Endodermal cell (in vitro differentiated cells): ENCODE measurements around the gene SORCS2. TPM values are rescaled to one million over a fixed set of nuclear protein-coding genes. Genes with fewer than 3 reads are reported as not detected.
A peak's percentile ranks its signal among the peaks of the same experiment; 100 is the strongest.

Experiments
- DNase-seq: peaks from one replicate; pipeline ENCODE4 v3.0.0-alpha.2; 2017
- H3K27ac ChIP-seq: 2 replicates; pipeline ENCODE4 v1.5.1; 2013; ENCODE audit warnings: mild to moderate bottlenecking, low read depth, low read length, moderate library complexity
- H3K27me3 ChIP-seq: 2 replicates; pipeline ENCODE4 v1.6.1; 2013; ENCODE audit warnings: mild to moderate bottlenecking, low read length, moderate library complexity; ENCODE audit not compliant: insufficient read depth, control insufficient read depth, poor library complexity, severe bottlenecking
- H3K36me3 ChIP-seq: 2 replicates; pipeline ENCODE4 v1.7.0; 2013; ENCODE audit warnings: mild to moderate bottlenecking, low read length, moderate library complexity; ENCODE audit not compliant: control insufficient read depth, insufficient read depth
- H3K4me1 ChIP-seq: one replicate; pipeline ENCODE4 v1.7.0; 2013; ENCODE audit warnings: low read length; ENCODE audit not compliant: control insufficient read depth, insufficient read depth
- H3K4me3 ChIP-seq: 2 replicates; pipeline ENCODE4 v1.5.1; 2013; ENCODE audit warnings: mild to moderate bottlenecking, low read length, moderate library complexity
- H3K9ac ChIP-seq: 2 replicates; pipeline ENCODE4 v1.6.1; 2013; ENCODE audit warnings: mild to moderate bottlenecking, low read length, moderate library complexity; ENCODE audit not compliant: poor library complexity, severe bottlenecking; ENCODE audit errors: extremely low read depth
- H3K9me3 ChIP-seq: 2 replicates; pipeline ENCODE4 v1.6.1; 2013; ENCODE audit warnings: mild to moderate bottlenecking, low read length, moderate library complexity; ENCODE audit not compliant: control insufficient read depth
- H3K27ac Mint-ChIP-seq: 2 replicates; pipeline ENCODE4 v1.8.0; 2020; ENCODE audit warnings: mixed read lengths
- H3K27me3 Mint-ChIP-seq: 2 replicates; pipeline ENCODE4 v1.8.0; 2021; ENCODE audit warnings: mild to moderate bottlenecking, mixed read lengths; ENCODE audit not compliant: insufficient read depth
- H3K36me3 Mint-ChIP-seq: 2 replicates; pipeline ENCODE4 v1.8.0; 2020; ENCODE audit warnings: low read depth, mixed read lengths
- H3K4me1 Mint-ChIP-seq: 2 replicates; pipeline ENCODE4 v1.8.0; 2020; ENCODE audit warnings: mixed read lengths
- H3K4me3 Mint-ChIP-seq: 2 replicates; pipeline ENCODE4 v1.8.0; 2020; ENCODE audit warnings: mild to moderate bottlenecking, moderate library complexity, mixed read lengths
- H3K9me3 Mint-ChIP-seq: 2 replicates; pipeline ENCODE4 v1.8.0; 2020; ENCODE audit warnings: mild to moderate bottlenecking, mixed read lengths
- WGBS, 2 experiments: methylation state at CpG; one replicate each; pipeline versions ENCODE4 v1.1.5 to v1.1.7; 2013; ENCODE audit warnings: missing lambda C conversion rate in 2 of 2, mixed read lengths in 1 of 2; ENCODE audit not compliant: insufficient coverage in 1 of 2, insufficient read length in 1 of 2; 5-methylcytosine and 5-hydroxymethylcytosine counted together
- total RNA-seq, 2 donors: library from RNA; stranded (reverse); fragmentation: NEBNext Ultra II Directional in 1 of 2; extraction: Animal tissue kit (Norgen Biotek cat#: 25700) in 1 of 2; gene quantifications; 2 replicates in 1 of 2; 3 replicates in 1 of 2; pipeline ENCODE4 v1.2.1, GENCODE V29; 2021
- TF ChIP-seq, protein P1 (sequence below): fragments of 200-600 bp; sonication (generic); conservative IDR thresholded peaks from 2 replicates; pipeline ENCODE4 v1.5.0; 2021; ENCODE audit warnings: antibody characterized with exemption, mild to moderate bottlenecking

SORCS2 gene
- total RNA-seq, 2 donors from 2014 or later: 1.4 to 1.9 TPM

DNA sequence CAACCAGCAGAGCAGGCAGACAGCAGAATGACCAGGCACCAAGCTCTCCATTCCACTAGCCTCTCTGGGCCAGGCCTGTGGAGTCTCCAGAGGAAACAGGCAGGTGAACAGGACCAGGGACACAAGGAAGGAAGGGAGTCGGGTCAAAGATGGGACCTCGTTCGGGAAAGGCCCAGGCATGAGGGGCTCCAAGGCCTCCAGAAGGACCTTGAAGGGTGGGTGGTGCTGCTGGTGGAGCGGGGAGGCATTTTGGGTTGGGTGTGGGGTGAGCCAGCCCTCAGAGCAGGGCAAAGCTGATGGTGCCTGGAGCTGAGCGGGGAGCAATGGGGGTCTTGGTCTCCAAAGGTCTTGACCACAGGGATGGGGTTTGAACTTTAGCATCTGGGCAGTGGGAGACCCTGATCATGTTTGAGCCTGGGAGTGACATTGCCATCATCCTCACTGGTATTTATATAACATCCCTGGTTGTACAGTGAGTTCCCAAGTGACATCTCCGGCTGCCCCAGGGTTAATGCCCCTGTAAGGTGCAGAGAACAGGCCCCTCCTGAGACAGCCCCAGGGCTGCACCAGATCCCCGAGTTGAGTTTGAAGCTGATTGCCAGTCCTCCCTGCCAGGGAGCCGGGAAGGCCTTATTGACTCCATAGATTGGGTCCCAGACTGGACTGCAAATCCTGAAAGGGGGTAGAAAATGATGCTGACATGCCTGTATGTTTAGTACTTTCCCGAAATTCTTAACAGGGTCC, 189.7 kb downstream of the SORCS2 start:
- no peak overlapping the region for H3K27ac Mint-ChIP-seq
- TF ChIP-seq, protein P1, sequence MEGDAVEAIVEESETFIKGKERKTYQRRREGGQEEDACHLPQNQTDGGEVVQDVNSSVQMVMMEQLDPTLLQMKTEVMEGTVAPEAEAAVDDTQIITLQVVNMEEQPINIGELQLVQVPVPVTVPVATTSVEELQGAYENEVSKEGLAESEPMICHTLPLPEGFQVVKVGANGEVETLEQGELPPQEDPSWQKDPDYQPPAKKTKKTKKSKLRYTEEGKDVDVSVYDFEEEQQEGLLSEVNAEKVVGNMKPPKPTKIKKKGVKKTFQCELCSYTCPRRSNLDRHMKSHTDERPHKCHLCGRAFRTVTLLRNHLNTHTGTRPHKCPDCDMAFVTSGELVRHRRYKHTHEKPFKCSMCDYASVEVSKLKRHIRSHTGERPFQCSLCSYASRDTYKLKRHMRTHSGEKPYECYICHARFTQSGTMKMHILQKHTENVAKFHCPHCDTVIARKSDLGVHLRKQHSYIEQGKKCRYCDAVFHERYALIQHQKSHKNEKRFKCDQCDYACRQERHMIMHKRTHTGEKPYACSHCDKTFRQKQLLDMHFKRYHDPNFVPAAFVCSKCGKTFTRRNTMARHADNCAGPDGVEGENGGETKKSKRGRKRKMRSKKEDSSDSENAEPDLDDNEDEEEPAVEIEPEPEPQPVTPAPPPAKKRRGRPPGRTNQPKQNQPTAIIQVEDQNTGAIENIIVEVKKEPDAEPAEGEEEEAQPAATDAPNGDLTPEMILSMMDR: no peak
- 83% methylated on average over 8 to 9 of the region's 9 CpGs for WGBS, 2 experiments

GRCh38 chr4:7382634-7383014, 190.3 kb downstream of the SORCS2 start:
- Mint-ChIP-seq H3K27ac (no peak overlapping the region), H3K27me3 (peaks cover 6% of the 10 kb centered on the region), H3K4me3 (no peak overlapping the region), H3K36me3 (no peaks in the 10 kb centered on the region), H3K4me1 (no peaks in the 10 kb centered on the region), H3K9me3 (no peaks in the 10 kb centered on the region)
- H3K27me3 ChIP-seq: no peaks in the 10 kb centered on the region
- DNase-seq: peak; percentile 21
- no peak overlapping the region for H3K4me3 ChIP-seq
- no peak overlapping the region for H3K9ac ChIP-seq
- no peaks in the 10 kb centered on the region for H3K9me3 ChIP-seq
- 81% methylated on average over 7 of the region's 8 CpGs; no CpG with 5 or more reads in 1 of the 2 experiments for WGBS, 2 experiments
- TF ChIP-seq, protein P1: no peak
- no peak overlapping the region for H3K27ac ChIP-seq
- H3K4me1 ChIP-seq: no peaks in the 10 kb centered on the region
- no peaks in the 10 kb centered on the region for H3K36me3 ChIP-seq

More for the DNA sequence above, 189.7 kb downstream of the SORCS2 start:
- no peak overlapping the region for H3K4me3 Mint-ChIP-seq
- H3K36me3 ChIP-seq: no peaks in the 10 kb centered on the region
- H3K9ac ChIP-seq: no peak overlapping the region
- DNase-seq: no peak
- H3K9me3 ChIP-seq: no peaks in the 10 kb centered on the region
- H3K4me3 ChIP-seq: no peak overlapping the region
- H3K27ac ChIP-seq: no peak overlapping the region
- no peaks in the 10 kb centered on the region for H3K36me3 Mint-ChIP-seq
- H3K9me3 Mint-ChIP-seq: no peaks in the 10 kb centered on the region
- H3K27me3 Mint-ChIP-seq: peaks cover 6% of the 10 kb centered on the region
- no peaks in the 10 kb centered on the region for H3K27me3 ChIP-seq
- no peaks in the 10 kb centered on the region for H3K4me1 ChIP-seq
- H3K4me1 Mint-ChIP-seq: no peaks in the 10 kb centered on the region

DNA sequence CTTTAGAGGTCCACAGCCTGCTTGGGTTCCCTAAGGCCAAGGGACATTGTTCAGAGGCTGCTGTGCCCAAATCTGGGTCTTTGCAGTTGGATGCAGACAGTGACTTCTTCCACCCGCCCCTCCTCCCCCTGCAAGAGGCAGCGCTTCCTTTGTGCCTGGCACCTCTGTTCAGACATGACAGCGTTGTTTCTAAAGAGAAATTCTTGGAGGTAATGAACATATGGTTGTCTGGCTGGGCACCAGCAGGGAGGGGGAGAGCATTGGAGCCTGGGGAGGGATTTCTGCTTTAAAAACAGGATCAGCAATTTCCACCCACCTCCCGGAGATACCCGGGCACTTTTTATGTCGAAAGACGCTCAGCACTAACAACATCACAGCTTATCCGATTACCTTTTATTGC, 190.9 kb downstream of the SORCS2 start:
- Histone ChIP-seq H3K27ac (no peak overlapping the region), H3K9me3 (no peaks in the 10 kb centered on the region), H3K27me3 (no peaks in the 10 kb centered on the region), H3K9ac (no peak overlapping the region), H3K4me3 (no peak overlapping the region), H3K4me1 (no peaks in the 10 kb centered on the region), H3K36me3 (no peaks in the 10 kb centered on the region)
- TF ChIP-seq, protein P1: no peak
- no peak for DNase-seq
- Mint-ChIP-seq H3K27ac (no peak overlapping the region), H3K4me1 (no peaks in the 10 kb centered on the region), H3K4me3 (no peak overlapping the region), H3K36me3 (no peaks in the 10 kb centered on the region), H3K27me3 (peaks cover 6% of the 10 kb centered on the region), H3K9me3 (no peaks in the 10 kb centered on the region)
- 60 to 95% methylated on average over 1 to 8 of the region's 8 CpGs for WGBS, 2 experiments
